Neural progenitor cell (in vitro differentiated cells): Measurements from ENCODE around the gene OR8S1. TPM values are rescaled to one million over a fixed set of nuclear protein-coding genes. Genes with fewer than 3 reads are reported as not detected.

Experiments
- DNase-seq: peaks from one replicate; pipeline ENCODE4 v3.0.0-alpha.2; 2016; ENCODE audit warnings: low spot score
- H2AFZ ChIP-seq: fragments of 200-600 bp; sonication (generic); replicated peaks from 2 replicates; pipeline ENCODE4 v1.6.1; 2016; ENCODE audit warnings: antibody characterized with exemption
- H3F3A ChIP-seq: fragments of 200-600 bp; sonication (generic); 2 replicates; pipeline ENCODE4 v1.6.1; 2016; ENCODE audit warnings: antibody characterized with exemption, low read depth
- H3K27ac ChIP-seq: fragments of 200-600 bp; sonication (generic); 2 replicates; pipeline ENCODE4 v1.5.1; 2016; ENCODE audit warnings: mild to moderate bottlenecking
- H3K27me3 ChIP-seq: fragments of 200-600 bp; sonication (generic); 2 replicates; pipeline ENCODE4 v1.6.1; 2016; ENCODE audit warnings: mild to moderate bottlenecking, moderate library complexity
- H3K36me3 ChIP-seq: fragments of 200-600 bp; sonication (generic); 2 replicates; pipeline ENCODE4 v1.5.1; 2016
- H3K4me1 ChIP-seq: fragments of 200-600 bp; sonication (generic); 2 replicates; pipeline ENCODE4 v1.6.1; 2016; ENCODE audit warnings: mixed run types
- H3K4me2 ChIP-seq: fragments of 200-600 bp; sonication (generic); 2 replicates; pipeline ENCODE4 v1.6.1; 2016
- H3K4me3 ChIP-seq: fragments of 200-600 bp; sonication (generic); 2 replicates; pipeline ENCODE4 v1.5.1; 2016
- H3K79me2 ChIP-seq: fragments of 200-600 bp; sonication (generic); 2 replicates; pipeline ENCODE4 v1.6.1; 2016; ENCODE audit warnings: low read depth
- H3K9ac ChIP-seq: fragments of 200-600 bp; sonication (generic); 2 replicates; pipeline ENCODE4 v1.6.1; 2016
- H3K9me3 ChIP-seq: fragments of 200-600 bp; sonication (generic); 2 replicates; pipeline ENCODE4 v1.5.1; 2016; ENCODE audit warnings: low read depth
- H4K20me1 ChIP-seq: fragments of 200-600 bp; sonication (generic); 2 replicates; pipeline ENCODE4 v1.6.1; 2016; ENCODE audit warnings: low read depth
- H3K27ac Mint-ChIP-seq: 3 replicates; pipeline ENCODE4 v1.8.0; 2021; ENCODE audit warnings: mixed read lengths
- H3K27me3 Mint-ChIP-seq: 2 replicates; pipeline ENCODE4 v1.8.0; 2022; ENCODE audit warnings: low read depth, mild to moderate bottlenecking, inconsistent platforms, moderate library complexity, mixed read lengths; ENCODE audit not compliant: insufficient read depth
- H3K36me3 Mint-ChIP-seq: 3 replicates; pipeline ENCODE4 v1.8.0; 2021; ENCODE audit warnings: mixed read lengths
- H3K4me1 Mint-ChIP-seq: 3 replicates; pipeline ENCODE4 v1.8.0; 2021; ENCODE audit warnings: mixed read lengths
- H3K4me3 Mint-ChIP-seq: 3 replicates; pipeline ENCODE4 v1.8.0; 2021; ENCODE audit warnings: mild to moderate bottlenecking, moderate library complexity, mixed read lengths
- H3K9me3 Mint-ChIP-seq: 3 replicates; pipeline ENCODE4 v1.8.0; 2020; ENCODE audit warnings: mixed read lengths
- EZH2 ChIP-seq: fragments of 200-600 bp; sonication (generic); IDR thresholded peaks from 2 replicates; pipeline ENCODE4 v1.6.1; 2017; ENCODE audit warnings: antibody characterized with exemption, mild to moderate bottlenecking, moderate library complexity
- EZH2phosphoT487 ChIP-seq: fragments of 200-600 bp; sonication (generic); IDR thresholded peaks from 2 replicates; pipeline ENCODE4 v1.6.1; 2017; ENCODE audit warnings: antibody characterized with exemption
- total RNA-seq: library from RNA; depleted of rRNA; stranded (reverse); fragments of >200 nt; gene quantifications from 2 replicates; pipeline ENCODE4 v1.2.3, GENCODE V29; 2015; ENCODE audit warnings: low replicate concordance
- TF ChIP-seq, protein P1 (sequence below): fragments of 200-600 bp; sonication (generic); IDR thresholded peaks from 2 replicates; pipeline ENCODE4 v1.5.1; 2017; ENCODE audit warnings: antibody characterized with exemption, mild to moderate bottlenecking

Gene OR8S1
- total RNA-seq, 1 donor from 2014 or later, result not detected

- H3K36me3 Mint-ChIP-seq, result no peaks in the 10 kb centered on the region
- Histone ChIP-seq H3K9ac (no peak overlapping the region), H3K4me3 (no peak overlapping the region), H3K4me1 (no peaks in the 10 kb centered on the region), H3F3A (no peaks in the 10 kb centered on the region), H3K27me3 (no peaks in the 10 kb centered on the region), H3K4me2 (no peak overlapping the region), H3K79me2 (no peaks in the 10 kb centered on the region), H3K9me3 (peaks cover 8% of the 10 kb centered on the region), H4K20me1 (no peaks in the 10 kb centered on the region), H2AFZ (no peak overlapping the region), H3K36me3 (no peaks in the 10 kb centered on the region), H3K27ac (no peak overlapping the region)
- no peak overlapping the region for H3K27ac Mint-ChIP-seq
- no peak overlapping the region for H3K4me3 Mint-ChIP-seq
- H3K27me3 Mint-ChIP-seq, result no peaks in the 10 kb centered on the region
- peaks cover 2% of the 10 kb centered on the region for H3K4me1 Mint-ChIP-seq
- TF ChIP-seq EZH2, result no peak
- TF ChIP-seq, protein P1, sequence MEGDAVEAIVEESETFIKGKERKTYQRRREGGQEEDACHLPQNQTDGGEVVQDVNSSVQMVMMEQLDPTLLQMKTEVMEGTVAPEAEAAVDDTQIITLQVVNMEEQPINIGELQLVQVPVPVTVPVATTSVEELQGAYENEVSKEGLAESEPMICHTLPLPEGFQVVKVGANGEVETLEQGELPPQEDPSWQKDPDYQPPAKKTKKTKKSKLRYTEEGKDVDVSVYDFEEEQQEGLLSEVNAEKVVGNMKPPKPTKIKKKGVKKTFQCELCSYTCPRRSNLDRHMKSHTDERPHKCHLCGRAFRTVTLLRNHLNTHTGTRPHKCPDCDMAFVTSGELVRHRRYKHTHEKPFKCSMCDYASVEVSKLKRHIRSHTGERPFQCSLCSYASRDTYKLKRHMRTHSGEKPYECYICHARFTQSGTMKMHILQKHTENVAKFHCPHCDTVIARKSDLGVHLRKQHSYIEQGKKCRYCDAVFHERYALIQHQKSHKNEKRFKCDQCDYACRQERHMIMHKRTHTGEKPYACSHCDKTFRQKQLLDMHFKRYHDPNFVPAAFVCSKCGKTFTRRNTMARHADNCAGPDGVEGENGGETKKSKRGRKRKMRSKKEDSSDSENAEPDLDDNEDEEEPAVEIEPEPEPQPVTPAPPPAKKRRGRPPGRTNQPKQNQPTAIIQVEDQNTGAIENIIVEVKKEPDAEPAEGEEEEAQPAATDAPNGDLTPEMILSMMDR, result no peak
- TF ChIP-seq EZH2phosphoT487, result no peak
- DNase-seq, result no peak
- H3K9me3 Mint-ChIP-seq, result peaks cover 14% of the 10 kb centered on the region
These were observed 16.4 kb upstream of the OR8S1 start for GRCh38 chr12:48508987-48509386.

GRCh38 chr12:48510111-48510510, 15.3 kb upstream of the OR8S1 start:
- H3K9ac ChIP-seq, result no peak overlapping the region
- Mint-ChIP-seq H3K4me3 (no peak overlapping the region), H3K36me3 (no peaks in the 10 kb centered on the region), H3K27me3 (no peaks in the 10 kb centered on the region), H3K27ac (no peak overlapping the region), H3K4me1 (peaks cover 2% of the 10 kb centered on the region), H3K9me3 (peaks cover 14% of the 10 kb centered on the region)
- H4K20me1 ChIP-seq, result no peaks in the 10 kb centered on the region
- H3K4me3 ChIP-seq, result no peak overlapping the region
- H3K27ac ChIP-seq, result no peak overlapping the region
- no peaks in the 10 kb centered on the region for H3K4me1 ChIP-seq
- peaks cover 8% of the 10 kb centered on the region for H3K9me3 ChIP-seq
- H3F3A ChIP-seq, result no peaks in the 10 kb centered on the region
- no peak for DNase-seq
- TF ChIP-seq, protein P1, result no peak
- TF ChIP-seq EZH2phosphoT487 (no peak), EZH2 (no peak)
- no peak overlapping the region for H3K4me2 ChIP-seq
- H2AFZ ChIP-seq, result no peak overlapping the region
- H3K36me3 ChIP-seq, result no peaks in the 10 kb centered on the region
- H3K79me2 ChIP-seq, result no peaks in the 10 kb centered on the region
- H3K27me3 ChIP-seq, result no peaks in the 10 kb centered on the region

GRCh38 chr12:48512855-48513254, 12.6 kb upstream of the OR8S1 start:
- no peak overlapping the region for H3K4me2 ChIP-seq
- TF ChIP-seq, protein P1, result no peak
- TF ChIP-seq EZH2 (no peak), EZH2phosphoT487 (no peak)
- no peak overlapping the region for H3K4me3 Mint-ChIP-seq

More at GRCh38 chr12:48512855-48513254, 12.6 kb upstream of the OR8S1 start:
- Mint-ChIP-seq H3K4me1 (no peaks in the 10 kb centered on the region), H3K9me3 (peaks cover 14% of the 10 kb centered on the region), H3K27me3 (no peaks in the 10 kb centered on the region), H3K27ac (no peak overlapping the region), H3K36me3 (no peaks in the 10 kb centered on the region)
- H3K27me3 ChIP-seq, result no peaks in the 10 kb centered on the region
- H3K9ac ChIP-seq, result no peak overlapping the region
- DNase-seq, result no peak
- no peak overlapping the region for H3K27ac ChIP-seq
- no peak overlapping the region for H2AFZ ChIP-seq
- H3K4me1 ChIP-seq, result no peaks in the 10 kb centered on the region
- H3K4me3 ChIP-seq, result no peak overlapping the region
- H3K36me3 ChIP-seq, result no peaks in the 10 kb centered on the region
- no peaks in the 10 kb centered on the region for H4K20me1 ChIP-seq
- no peaks in the 10 kb centered on the region for H3K79me2 ChIP-seq
- no peaks in the 10 kb centered on the region for H3F3A ChIP-seq
- H3K9me3 ChIP-seq, result peaks cover 8% of the 10 kb centered on the region
